Stimulated activated CD4-positive, alpha-beta T cell treated with anti-CD3 and anti-CD28 coated beads, Interleukin-1b, Interleukin-23, amount 100 ng/mL, for 4 hours (primary cell): ENCODE data around the gene LDLRAD4.

Experiments used
- DNase-seq, 2 donors: peaks; one replicate each; pipeline ENCODE4 v3.0.0-alpha.2; 2020; ENCODE audit warnings: low read depth in 2 of 2

LDLRAD4 gene

GRCh38 chr18:13284330-13285027 is 65.9 kb downstream of the LDLRAD4 start:
- DNase-seq, result no peak

- DNase-seq, result no peak
Observed at GRCh38 chr18:13285874-13286273, 67.3 kb downstream of the LDLRAD4 start.

DNA sequence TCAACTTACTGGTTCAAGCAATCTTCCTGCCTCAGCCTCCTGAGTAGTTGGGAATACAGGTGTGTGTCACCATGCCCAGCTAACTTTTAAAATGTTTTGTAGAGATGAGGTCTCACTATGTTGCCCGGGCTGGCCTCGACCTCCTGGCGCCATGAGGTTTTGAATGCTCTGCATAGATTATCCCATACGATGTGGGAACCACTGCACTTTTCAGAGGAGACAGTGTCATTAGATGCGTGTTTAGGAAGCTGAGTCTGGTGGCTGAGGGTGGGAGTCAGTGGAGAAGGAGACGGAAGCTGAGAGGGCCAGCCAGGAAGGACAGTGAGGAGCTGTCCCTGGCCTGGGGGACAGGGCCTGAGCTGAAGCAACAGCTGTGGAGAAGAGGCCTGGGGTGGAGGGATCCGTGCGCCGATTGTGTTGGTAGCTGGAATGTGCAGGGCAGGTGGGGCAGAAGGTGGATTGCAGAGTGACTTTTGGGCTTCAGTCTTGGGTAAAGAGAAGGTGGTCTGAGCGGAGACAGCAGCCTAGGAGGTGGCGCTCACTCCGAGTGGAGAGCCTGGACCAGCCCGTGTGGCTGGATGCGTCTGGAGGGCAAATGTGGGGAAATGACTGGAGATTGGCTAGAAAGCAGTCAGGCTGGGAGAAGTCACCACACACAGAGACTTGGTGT is 68.0 kb downstream of the LDLRAD4 start:
- no peak for DNase-seq

- DNase-seq, result no peak
Observed at GRCh38 chr18:13287372-13287771, 68.8 kb downstream of the LDLRAD4 start.

GRCh38 chr18:13288509-13289133 is 70.1 kb downstream of the LDLRAD4 start:
- DNase-seq, result no peak

DNA sequence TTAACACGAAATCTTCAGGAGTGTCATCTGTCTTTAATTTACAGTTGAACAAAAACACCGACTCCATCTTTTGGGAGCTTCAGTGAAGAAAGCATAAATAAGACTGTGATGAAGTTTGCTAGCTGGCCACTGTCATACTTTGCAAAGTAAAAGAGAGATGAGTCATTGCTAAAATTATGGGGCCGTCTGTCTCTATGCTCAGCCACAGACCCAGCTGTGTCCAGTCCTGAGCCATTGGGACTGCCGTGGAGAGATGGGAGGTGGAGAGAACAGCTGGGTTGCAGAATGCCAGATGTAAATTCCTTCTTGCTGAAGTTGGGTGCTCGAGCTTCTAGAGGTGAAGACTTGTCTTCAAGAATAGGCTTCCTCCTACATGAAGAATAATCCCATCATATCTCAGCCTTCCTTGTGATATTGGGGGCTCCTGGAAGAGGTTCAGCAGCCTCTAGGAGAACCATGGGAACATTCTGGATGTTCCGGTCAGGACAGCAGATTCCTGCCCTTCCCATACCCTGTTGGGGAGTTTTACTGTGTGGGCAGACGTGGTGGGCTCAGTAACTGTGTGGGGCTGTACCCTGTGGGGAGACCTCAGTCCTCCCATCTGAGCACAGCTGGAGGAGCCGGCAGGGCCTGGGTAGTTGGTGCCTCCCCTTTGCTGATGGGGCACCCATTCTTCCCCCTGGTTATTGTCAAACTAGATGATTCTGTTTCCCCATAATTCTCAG is 71.1 kb downstream of the LDLRAD4 start:
- no peak for DNase-seq

DNA sequence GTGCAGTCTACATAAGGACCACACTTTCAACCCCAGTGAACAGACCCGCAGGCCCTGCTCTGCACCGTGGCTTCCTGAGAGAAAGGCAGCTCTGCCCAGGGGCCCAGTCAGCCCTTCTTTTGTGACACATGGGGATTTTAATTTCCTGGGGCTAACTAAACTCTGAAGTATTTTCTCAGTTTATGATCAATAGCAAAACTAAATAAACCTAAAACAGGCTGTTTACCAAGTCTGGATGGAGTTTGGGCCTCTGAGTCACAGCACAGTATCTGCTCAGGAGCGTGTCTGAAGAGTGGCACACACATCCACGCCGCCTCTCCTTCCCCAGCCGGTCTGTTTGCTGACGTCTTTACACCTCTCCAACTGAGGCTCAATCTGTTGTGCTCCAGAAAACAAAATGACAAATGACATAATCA is 72.3 kb downstream of the LDLRAD4 start:
- DNase-seq, result no peak

GRCh38 chr18:13291299-13291698 is 72.7 kb downstream of the LDLRAD4 start:
- DNase-seq, result no peak

DNA sequence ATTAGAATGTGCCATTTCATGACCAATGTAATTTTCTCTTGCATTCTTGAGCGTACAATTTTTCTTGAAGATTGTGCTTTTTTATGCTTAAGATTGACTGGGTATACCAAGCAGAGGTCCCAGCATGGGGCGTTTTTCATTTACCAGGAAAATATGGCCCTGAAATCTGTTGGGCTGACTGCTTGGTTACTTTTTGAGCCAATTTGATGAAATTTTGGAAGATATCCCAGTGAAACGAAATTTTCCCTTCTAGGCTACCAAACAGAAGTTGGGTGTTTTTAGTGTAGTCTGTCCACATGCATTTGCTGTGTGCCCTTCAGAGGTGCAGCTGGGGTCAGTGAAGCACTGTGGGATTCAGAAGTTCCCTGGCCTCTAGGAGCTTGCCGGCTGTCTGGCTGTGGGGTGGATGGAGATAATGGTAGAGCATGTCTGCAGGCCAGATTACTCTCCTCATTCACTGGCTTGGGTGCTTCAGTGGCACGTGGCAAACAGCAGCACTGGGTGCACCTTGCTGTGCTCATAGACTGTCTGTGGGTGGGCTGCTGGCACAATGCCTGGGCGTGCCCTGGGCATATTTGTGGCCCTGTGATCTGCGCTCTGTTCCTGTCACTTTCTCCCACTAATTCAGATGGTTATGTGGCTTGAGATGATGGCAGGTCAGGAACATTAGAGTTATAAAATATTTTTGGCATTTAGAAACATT is 73.3 kb downstream of the LDLRAD4 start:
- DNase-seq, result no peak

GRCh38 chr18:13292736-13293135 is 74.2 kb downstream of the LDLRAD4 start:
- DNase-seq, result no peak

- DNase-seq, result no peak
Observed at GRCh38 chr18:13294309-13294708, 75.7 kb downstream of the LDLRAD4 start.

DNA sequence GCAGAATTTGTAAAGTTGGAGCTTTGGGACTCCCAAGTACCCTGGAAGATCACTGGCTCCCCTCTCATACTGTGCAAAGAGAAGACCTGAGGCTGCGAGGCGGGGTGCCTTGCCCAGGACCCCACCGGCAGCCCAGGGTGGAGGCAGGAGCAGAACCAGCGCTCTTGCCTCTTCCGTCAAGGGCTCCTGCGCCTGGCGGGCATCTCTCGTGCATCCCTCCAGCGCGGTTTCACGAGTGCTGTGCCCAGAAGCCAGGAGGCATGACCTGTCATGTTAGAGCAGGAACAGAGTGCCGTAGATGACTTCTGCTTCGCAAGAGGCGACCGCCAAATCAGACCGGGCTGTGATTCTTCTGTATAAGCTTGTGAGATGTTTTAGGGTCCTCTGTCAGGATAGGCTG is 77.3 kb downstream of the LDLRAD4 start:
- no peak for DNase-seq

DNA sequence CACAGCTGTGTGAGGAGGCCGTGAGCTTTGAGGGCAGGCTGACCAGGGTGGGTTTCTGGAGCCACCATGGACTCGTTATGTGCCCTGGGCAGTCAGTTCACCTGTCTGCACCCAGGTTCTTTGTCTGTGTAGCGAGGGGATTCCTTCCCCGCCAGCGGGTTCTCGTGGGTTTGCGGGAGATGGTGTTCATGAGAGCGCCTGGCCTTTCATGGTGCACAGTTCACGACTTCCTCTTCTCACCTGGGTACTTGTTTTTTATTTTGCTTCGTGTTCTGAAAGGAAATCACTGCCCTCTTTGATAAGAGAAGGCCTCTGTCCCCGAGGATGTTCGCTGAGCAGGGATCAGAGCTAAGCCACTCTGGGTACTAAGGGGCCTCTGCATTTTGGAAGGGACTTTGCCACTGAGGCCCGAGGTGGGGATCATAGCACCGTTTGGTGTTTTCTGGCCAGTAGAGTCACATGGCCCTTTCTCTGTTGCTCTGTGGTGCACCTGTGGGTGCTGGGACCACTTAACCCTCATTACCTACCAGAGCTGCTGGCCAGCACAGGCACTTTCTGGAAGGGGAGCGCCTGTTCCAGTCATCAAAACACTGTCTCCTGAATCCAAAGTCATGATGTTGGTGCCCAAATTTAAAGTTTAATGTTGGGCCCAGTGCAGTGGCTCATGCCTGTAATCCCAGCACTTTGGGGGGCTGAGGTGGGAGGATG is 78.5 kb downstream of the LDLRAD4 start:
- no peak for DNase-seq

DNA sequence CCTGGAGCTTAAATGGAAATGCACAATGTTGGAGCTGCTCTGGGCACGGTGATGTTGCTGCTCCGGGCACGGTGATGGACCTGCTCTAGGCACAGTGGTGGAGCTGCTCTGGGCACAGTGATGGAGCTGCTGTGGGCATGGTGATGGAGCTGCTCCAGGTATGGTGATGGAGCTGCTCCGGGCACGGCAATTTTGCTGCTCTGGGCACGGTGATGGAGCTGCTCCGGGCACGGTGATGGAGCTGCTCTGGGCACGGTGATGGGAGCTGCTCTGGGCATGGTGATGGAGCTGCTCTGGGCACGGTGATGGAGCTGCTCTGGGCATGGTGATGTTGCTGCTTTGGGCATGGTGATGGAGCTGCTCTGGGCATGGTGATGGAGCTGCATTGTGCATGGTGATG is 79.7 kb downstream of the LDLRAD4 start:
- no peak for DNase-seq

DNA sequence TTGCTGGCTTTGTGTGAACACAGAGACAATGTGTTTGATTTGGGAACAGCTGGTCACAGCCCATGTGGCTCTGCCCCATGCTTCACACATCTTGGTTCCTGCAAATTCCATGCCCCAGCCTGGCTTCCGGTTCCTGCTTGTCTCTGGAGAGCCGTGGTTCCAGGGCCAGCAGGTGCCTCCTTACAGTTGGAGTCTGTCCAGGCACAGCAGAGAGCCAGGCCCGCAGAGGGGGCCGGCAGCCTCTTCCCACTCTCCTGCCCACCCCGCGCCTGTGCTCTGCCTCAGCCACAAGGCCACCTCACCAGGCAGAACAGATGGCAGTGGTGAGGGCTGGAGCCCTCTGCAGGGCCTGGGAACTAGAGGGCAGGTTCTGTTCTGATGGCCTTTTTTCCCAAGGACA is 81.5 kb downstream of the LDLRAD4 start:
- DNase-seq, result no peak

- no peak for DNase-seq
Observed at GRCh38 chr18:13300796-13301195, 82.2 kb downstream of the LDLRAD4 start.

- no peak for DNase-seq
Observed at GRCh38 chr18:13302040-13302439, 83.5 kb downstream of the LDLRAD4 start.

DNA sequence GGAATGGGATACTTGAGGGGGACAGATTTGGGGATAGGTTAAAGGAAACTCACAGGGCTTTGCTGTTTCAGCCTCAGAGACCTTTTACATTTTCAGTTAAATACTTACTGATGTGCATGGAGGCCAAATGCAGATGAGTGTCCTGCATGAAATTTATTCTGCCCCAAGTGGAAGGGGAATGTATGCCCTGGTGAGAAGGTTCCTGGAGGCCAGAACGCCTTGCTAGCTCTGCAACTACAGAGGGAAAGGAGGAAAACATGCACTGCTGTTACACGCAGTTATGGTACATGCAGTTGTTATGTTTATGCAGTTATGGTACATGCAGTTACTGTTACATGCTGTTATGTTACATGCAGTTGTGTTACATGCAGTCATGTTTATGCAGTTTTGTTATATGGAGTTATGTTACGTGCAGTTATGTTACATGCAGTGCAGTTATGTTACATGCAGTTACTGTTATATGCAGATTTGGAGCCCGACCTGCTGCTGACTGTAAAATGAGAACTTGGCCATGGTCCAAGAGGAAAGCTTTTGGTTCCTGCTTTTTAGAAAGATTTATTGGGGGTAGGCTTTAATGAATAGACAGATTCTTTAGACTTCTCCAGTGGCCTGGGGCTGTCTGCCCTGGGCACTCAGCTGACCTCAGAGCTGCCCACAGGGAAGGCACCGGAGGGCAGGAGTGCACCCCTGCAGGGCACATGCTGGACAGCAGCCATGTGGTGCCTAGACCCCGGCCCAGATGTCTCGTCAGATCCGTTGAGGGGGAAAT is 84.1 kb downstream of the LDLRAD4 start:
- DNase-seq, result no peak

DNA sequence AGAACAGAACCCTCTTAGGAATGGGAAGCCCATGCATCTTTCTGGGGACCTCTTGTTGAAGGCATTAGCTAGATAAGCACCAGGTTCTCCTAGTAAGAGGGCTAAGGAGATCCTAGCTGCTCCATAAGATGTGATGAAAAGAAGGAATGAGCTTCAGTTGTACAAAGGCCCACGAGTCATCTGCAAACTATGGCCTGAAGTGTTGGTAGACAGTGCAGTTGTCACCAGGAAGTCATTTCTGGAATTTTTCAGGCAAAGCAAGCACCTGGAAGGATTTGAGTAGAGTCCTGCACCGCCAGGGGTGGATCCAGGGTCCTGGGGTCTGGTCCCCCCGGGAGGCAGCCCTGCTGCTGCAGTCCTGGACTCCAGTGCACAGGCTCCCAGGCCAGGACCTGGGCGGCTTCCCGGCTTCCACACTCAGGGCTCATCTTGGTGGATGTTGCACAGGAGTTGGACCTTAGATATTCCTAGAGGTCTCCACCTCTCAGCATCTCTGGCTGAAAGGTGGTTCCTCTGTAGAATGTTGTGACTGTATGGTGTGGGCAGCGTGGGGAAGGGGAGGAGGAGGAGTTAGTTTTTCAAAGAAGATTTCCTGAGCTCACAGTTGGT is 85.3 kb downstream of the LDLRAD4 start:
- DNase-seq, result no peak

GRCh38 chr18:13305301-13305700 is 86.7 kb downstream of the LDLRAD4 start:
- no peak for DNase-seq
